Liver (tissue), 3 donors: ENCODE measurements around the gene RLBP1.

ENCODE experiments used
- CTCF ChIP-seq: fragments of 150-350 bp; IDR thresholded peaks from 2 replicates; pipeline ENCODE4 v1.5.1; 2017; ENCODE audit warnings: improper control_type of control experiment, low read depth, low read length; ENCODE audit not compliant: missing input control
- EGR1 ChIP-seq, 2 donors: IDR thresholded peaks; 2 replicates each; pipeline ENCODE4 v1.6.1; 2016 to 2018; ENCODE audit warnings: antibody characterized with exemption in 2 of 2, low read depth in 2 of 2
- RAD21 ChIP-seq, 2 donors: IDR thresholded peaks; 2 replicates each; pipeline ENCODE4 v1.6.1; 2016; ENCODE audit warnings: antibody characterized with exemption in 2 of 2, mild to moderate bottlenecking in 2 of 2
- TAF1 ChIP-seq: conservative IDR thresholded peaks from 2 replicates; pipeline ENCODE4 v1.6.1; 2016; ENCODE audit warnings: antibody characterized with exemption, mild to moderate bottlenecking
- donor health status: healthy.
- donor health status: healthy.

- TF ChIP-seq CTCF (no peak), TAF1 (no peak), EGR1 (IDR thresholded peaks at IDR 0.05; ENCODE audit: low read depth in 2 of 2) (no peak), RAD21 (IDR thresholded peaks at IDR 0.05) (no peak)
Measured at GRCh38 chr15:89198934-89199333, 22.4 kb downstream of the RLBP1 start.
